ENCODE measurements around the gene GPN2. TPM values are rescaled to one million over a fixed set of nuclear protein-coding genes. Genes with fewer than 3 reads are reported as not detected.

GPN2 gene
- total and polyA plus RNA-seq, 8 donors: 9.4 to 14.2 (median 11.5) TPM

- intact Hi-C loops (cut with DNase I): no loop called here
- peaks cover 0 to 12% (median 5%) of the 10 kb centered on the region in 3 donors for H3K4me1 ChIP-seq
- 0 to 1% methylated on average over 33 to 107 of the region's 107 CpGs for WGBS, 2 donors
- peak within 1 kb of the TSS; percentile 39 to 70 (median 58) for H3K4me3 ChIP-seq
- FAIRE-seq (no peak), DNase-seq (peak; percentile 61 to 90 (median 79)), ATAC-seq (peak; percentile 91 to 96 (median 92))
- H3K36me3 ChIP-seq: no peaks in the 10 kb centered on the region
- no peaks in the 10 kb centered on the region for H3K9me3 ChIP-seq
- peak in 3 of 4 donors; percentile 20 to 21 (median 20) for TF ChIP-seq CTCF (IDR thresholded peaks at IDR 0.05)
- no peaks in the 10 kb centered on the region for H3K27me3 ChIP-seq
- H3K27ac ChIP-seq: peak within 1 kb of the TSS; percentile 42 to 78 (median 59)
These were observed 63.6 kb downstream of the GPN2 start, which contains the start of gene ZDHHC18 for GRCh38 chr1:26826261-26827105. ZDHHC18 (plus strand) TSS chr1:26826688; CDS start chr1:26826805, 117 bp downstream.

Other genes with a start within 250 kb of the GPN2 start
- gene ARID1A, start 194.3 kb downstream of the GPN2 start, total RNA-seq: 10 to 100 TPM; 24.0 to 39.9 (median 27.4) TPM
- gene ARID1A, start 194.3 kb downstream of the GPN2 start, polyA plus RNA-seq: 10 to 100 TPM; 14.8 to 18.5 TPM
- gene PIGV, start 102.3 kb downstream of the GPN2 start, total RNA-seq: 1 to 10 TPM; 5.6 to 9.5 (median 7.3) TPM
- gene PIGV, start 102.3 kb downstream of the GPN2 start, polyA plus RNA-seq: 1 to 10 TPM; 3.3 to 6.2 TPM
- gene ZDHHC18, start 63.6 kb downstream of the GPN2 start, total RNA-seq: 1 to 10 TPM; 3.4 to 9.9 (median 5.4) TPM
- gene ZDHHC18, start 63.6 kb downstream of the GPN2 start, polyA plus RNA-seq: 1 to 10 TPM; 6.4 to 8.6 TPM
- gene SFN, start 27.1 kb downstream of the GPN2 start, total RNA-seq: 1 to 10 TPM in 3 of 6 donors, under 1 TPM in 2, not detected in 1; 0.28 to 1.8 (median 1.0) TPM
- gene SFN, start 27.1 kb downstream of the GPN2 start, polyA plus RNA-seq: under 1 TPM; 0.46 to 0.77 TPM
- 1 to 10 TPM; 3.9 to 8.0 (median 6.1) TPM for gene GPATCH3, start 10.2 kb upstream of the GPN2 start, total RNA-seq
- 10 to 100 TPM; 13.9 to 18.1 TPM for gene GPATCH3, start 10.2 kb upstream of the GPN2 start, polyA plus RNA-seq
- gene NR0B2, start 23.7 kb upstream of the GPN2 start, total RNA-seq: 10 to 100 TPM in 4 of 6 donors, 1 to 10 TPM in 2; 7.5 to 29.4 (median 11.4) TPM
- gene NR0B2, start 23.7 kb upstream of the GPN2 start, polyA plus RNA-seq: 10 to 100 TPM; 20.9 to 37.5 TPM
- gene NUDC, start 31.5 kb upstream of the GPN2 start, total RNA-seq: 10 to 100 TPM; 25.6 to 42.5 (median 31.5) TPM
- 10 to 100 TPM; 42.8 to 54.1 TPM for gene NUDC, start 31.5 kb upstream of the GPN2 start, polyA plus RNA-seq
- 10 to 100 TPM in 2 of 6 donors, 1 to 10 TPM in 4; 7.2 to 11.7 (median 8.9) TPM for gene KDF1, start 70.2 kb upstream of the GPN2 start, total RNA-seq
- gene KDF1, start 70.2 kb upstream of the GPN2 start, polyA plus RNA-seq: 10 to 100 TPM in 1 of 2 donors, 1 to 10 TPM in 1; 8.8 to 13.7 TPM
- 10 to 100 TPM; 10.4 to 36.8 (median 18.4) TPM for gene TRNP1, start 103.4 kb upstream of the GPN2 start, total RNA-seq
- 10 to 100 TPM; 42.1 to 48.2 TPM for gene TRNP1, start 103.4 kb upstream of the GPN2 start, polyA plus RNA-seq
- 1 to 10 TPM in 1 of 6 donors, under 1 TPM in 5; 0.08 to 2.0 (median 0.61) TPM for gene TENT5B, start 122.6 kb upstream of the GPN2 start, total RNA-seq
- gene TENT5B, start 122.6 kb upstream of the GPN2 start, polyA plus RNA-seq: 1 to 10 TPM; 1.3 to 3.3 TPM